ENCODE results near the gene CHRDL2.
"Not testable (repeated sequence)": the region's sequence is repeated elsewhere in the genome, so short reads cannot be mapped to it uniquely, and the experiment has no call there.

Gene CHRDL2

DNA sequence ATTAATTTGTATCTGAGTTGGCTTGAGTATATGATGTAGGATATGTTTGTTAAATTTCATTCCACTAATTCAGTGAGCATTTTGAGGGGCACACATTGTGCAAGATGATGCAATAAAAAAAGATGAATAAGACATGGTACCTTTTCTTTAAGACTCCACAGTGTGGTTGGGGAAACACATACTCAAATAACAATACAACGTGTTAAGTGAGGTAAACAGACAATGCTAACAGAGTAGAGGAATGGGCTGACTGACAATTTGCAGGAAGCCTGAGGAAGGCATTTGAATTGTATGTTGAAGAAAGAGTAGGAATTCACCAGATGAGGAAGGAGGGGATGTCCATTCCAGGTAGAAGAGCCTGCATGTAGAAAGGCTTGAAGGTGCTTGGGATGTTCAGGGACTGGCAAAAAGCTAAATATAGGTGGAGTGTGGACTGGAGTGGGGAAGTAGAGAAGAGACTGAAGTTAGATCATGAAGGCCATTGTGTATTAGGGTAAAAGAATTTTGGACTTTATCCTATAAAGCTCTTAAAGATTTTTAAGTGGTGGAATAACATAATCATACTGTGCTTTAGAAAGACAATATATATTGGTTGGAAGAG is 24.3 kb upstream of the CHRDL2 start:
- DNase-seq (ENCODE audit: low spot score), result no peak
- H3K36me3 ChIP-seq (ENCODE audit: low read depth), result no peaks in the 10 kb centered on the region
- ATAC-seq (ENCODE audit: low read depth), result peak; percentile 24; the same call in 2 of the 3 replicates
- H3K27me3 ChIP-seq (ENCODE audit: insufficient read depth, poor library complexity, severe bottlenecking), result no peaks in the 10 kb centered on the region
- peak overlapping the region; percentile 95 for H3K27ac ChIP-seq (ENCODE audit: poor library complexity, severe bottlenecking)
- peaks cover 30% of the 10 kb centered on the region for H3K4me1 ChIP-seq (ENCODE audit: insufficient read depth, poor library complexity, severe bottlenecking)
- TF ChIP-seq, protein P1, sequence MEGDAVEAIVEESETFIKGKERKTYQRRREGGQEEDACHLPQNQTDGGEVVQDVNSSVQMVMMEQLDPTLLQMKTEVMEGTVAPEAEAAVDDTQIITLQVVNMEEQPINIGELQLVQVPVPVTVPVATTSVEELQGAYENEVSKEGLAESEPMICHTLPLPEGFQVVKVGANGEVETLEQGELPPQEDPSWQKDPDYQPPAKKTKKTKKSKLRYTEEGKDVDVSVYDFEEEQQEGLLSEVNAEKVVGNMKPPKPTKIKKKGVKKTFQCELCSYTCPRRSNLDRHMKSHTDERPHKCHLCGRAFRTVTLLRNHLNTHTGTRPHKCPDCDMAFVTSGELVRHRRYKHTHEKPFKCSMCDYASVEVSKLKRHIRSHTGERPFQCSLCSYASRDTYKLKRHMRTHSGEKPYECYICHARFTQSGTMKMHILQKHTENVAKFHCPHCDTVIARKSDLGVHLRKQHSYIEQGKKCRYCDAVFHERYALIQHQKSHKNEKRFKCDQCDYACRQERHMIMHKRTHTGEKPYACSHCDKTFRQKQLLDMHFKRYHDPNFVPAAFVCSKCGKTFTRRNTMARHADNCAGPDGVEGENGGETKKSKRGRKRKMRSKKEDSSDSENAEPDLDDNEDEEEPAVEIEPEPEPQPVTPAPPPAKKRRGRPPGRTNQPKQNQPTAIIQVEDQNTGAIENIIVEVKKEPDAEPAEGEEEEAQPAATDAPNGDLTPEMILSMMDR (IDR thresholded peaks at IDR 0.05; ENCODE audit: poor library complexity, severe bottlenecking), result no peak
- H3K9me3 ChIP-seq (ENCODE audit: severe bottlenecking), result no peaks in the 10 kb centered on the region
- H3K4me3 ChIP-seq (ENCODE audit: severe bottlenecking), result no peak overlapping the region

DNA sequence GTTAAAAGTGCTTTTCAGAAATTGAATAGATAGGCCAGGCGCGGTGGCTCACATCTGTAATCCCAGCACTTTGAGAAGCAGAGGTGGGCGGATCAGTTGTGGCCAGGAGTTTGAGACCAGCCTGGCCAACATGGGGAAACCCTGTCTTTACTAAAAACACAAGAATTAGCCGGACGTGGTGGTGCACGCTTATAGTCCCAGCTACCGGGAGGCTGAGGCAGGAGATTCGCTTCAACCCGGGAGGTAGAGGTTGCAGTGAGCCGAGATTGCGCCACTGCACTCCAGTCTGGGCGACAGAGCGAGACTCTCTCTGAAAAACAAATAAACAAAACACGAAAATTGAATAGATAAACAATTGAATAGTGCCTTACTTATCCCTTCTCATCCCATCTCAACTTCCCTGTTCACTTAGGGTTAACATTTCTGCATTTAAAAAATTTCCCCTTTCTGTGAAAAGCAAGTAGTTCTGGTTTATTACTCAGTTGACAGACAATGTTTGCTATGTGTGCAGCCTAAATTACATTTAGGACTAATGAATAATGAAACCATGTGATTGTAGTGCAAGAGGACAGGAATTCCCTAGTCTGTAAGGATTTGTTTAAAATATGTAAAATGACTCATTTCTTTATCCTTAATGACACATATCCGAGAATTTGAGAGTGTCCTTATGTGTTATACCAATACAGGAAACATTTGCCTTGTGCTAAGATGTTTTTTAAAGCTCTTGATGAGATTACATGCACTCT is 23.5 kb upstream of the CHRDL2 start:
- TF ChIP-seq, protein P1 (IDR thresholded peaks at IDR 0.05; ENCODE audit: poor library complexity, severe bottlenecking), result no peak
- H3K4me1 ChIP-seq (ENCODE audit: insufficient read depth, poor library complexity, severe bottlenecking), result peaks cover 32% of the 10 kb centered on the region
- ATAC-seq (ENCODE audit: low read depth) (peak; percentile 93), DNase-seq (ENCODE audit: low spot score) (no peak)
- no peaks in the 10 kb centered on the region for H3K27me3 ChIP-seq (ENCODE audit: insufficient read depth, poor library complexity, severe bottlenecking)
- no peaks in the 10 kb centered on the region for H3K9me3 ChIP-seq (ENCODE audit: severe bottlenecking)
- H3K4me3 ChIP-seq (ENCODE audit: severe bottlenecking), result peak overlapping the region; percentile 14
- peak overlapping the region; percentile 95 for H3K27ac ChIP-seq (ENCODE audit: poor library complexity, severe bottlenecking)
- H3K36me3 ChIP-seq (ENCODE audit: low read depth), result no peaks in the 10 kb centered on the region

DNA sequence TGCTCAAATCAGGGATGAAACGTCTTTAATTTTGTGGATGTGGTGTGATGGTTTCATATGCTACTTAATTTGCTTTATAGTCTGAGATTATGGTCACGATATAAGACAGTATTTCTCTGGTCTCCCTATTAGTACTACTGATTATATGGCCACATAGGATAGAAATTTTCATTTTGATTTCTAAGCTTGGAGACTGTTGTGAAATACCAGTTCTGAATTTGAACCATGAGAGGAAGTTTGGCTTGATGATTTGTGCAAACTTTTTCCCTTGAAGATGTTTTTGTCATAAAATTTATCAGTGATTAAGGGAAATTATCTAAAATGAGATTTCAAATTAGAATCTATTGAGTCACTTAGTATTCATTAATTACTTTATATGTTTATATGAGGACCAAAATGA is 20.1 kb upstream of the CHRDL2 start:
- H3K4me3 ChIP-seq (ENCODE audit: severe bottlenecking), result no peak overlapping the region
- ATAC-seq (ENCODE audit: low read depth), result no peak
- no peaks in the 10 kb centered on the region for H3K9me3 ChIP-seq (ENCODE audit: severe bottlenecking)
- H3K27ac ChIP-seq (ENCODE audit: poor library complexity, severe bottlenecking), result no peak overlapping the region
- no peak for DNase-seq (ENCODE audit: low spot score)
- no peaks in the 10 kb centered on the region for H3K36me3 ChIP-seq (ENCODE audit: low read depth)
- no peaks in the 10 kb centered on the region for H3K27me3 ChIP-seq (ENCODE audit: insufficient read depth, poor library complexity, severe bottlenecking)
- peaks cover 32% of the 10 kb centered on the region for H3K4me1 ChIP-seq (ENCODE audit: insufficient read depth, poor library complexity, severe bottlenecking)
- TF ChIP-seq, protein P1 (IDR thresholded peaks at IDR 0.05; ENCODE audit: poor library complexity, severe bottlenecking), result no peak

DNA sequence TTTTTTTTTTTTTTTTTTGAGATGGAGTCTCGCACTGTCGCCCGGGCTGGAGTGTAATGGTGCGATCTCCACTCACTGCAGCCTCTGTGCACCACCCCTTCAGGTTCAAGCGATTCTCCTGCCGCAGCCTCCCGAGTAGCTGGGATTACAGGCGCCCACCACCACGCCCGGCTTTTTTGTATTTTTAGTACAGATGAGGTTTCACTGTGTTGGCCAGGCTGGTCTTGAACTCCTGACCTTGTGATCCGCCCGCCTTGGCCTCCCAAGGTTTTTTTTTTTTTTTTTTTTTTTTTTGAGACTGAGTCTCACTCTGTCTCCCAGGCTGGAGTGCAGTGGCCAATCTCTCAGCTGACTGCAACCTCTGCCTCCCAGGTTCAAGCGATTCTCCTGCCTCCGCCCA is 19.4 kb upstream of the CHRDL2 start:
- not testable (repeated sequence) for H3K36me3 ChIP-seq (ENCODE audit: low read depth); H3K27ac ChIP-seq (ENCODE audit: poor library complexity, severe bottlenecking); DNase-seq (ENCODE audit: low spot score); ATAC-seq (ENCODE audit: low read depth); H3K27me3 ChIP-seq (ENCODE audit: insufficient read depth, poor library complexity, severe bottlenecking); H3K4me3 ChIP-seq (ENCODE audit: severe bottlenecking); H3K9me3 ChIP-seq (ENCODE audit: severe bottlenecking)
- peaks cover 28% of the 10 kb centered on the region for H3K4me1 ChIP-seq (ENCODE audit: insufficient read depth, poor library complexity, severe bottlenecking)

DNA sequence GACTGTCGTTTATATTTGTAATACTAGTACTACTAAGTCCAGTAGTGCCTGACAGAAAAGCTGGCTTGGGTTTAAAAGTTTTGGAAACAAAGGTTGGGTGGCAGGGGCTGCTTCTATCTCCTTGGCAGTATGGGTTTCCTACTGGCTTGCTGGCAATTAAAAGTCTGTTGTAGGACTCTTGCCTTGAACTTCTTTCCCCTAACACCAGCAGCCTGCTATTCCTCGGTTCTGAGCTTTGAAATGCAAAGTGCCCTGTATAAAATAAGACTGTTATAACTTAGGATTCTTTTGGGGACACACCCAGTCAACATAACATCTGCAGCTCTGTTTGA is 18.7 kb upstream of the CHRDL2 start:
- no peak for DNase-seq (ENCODE audit: low spot score)
- H3K9me3 ChIP-seq (ENCODE audit: severe bottlenecking), result no peaks in the 10 kb centered on the region
- H3K4me3 ChIP-seq (ENCODE audit: severe bottlenecking), result peak overlapping the region; percentile 94
- TF ChIP-seq, protein P1 (IDR thresholded peaks at IDR 0.05; ENCODE audit: poor library complexity, severe bottlenecking), result no peak
- H3K4me1 ChIP-seq (ENCODE audit: insufficient read depth, poor library complexity, severe bottlenecking), result peaks cover 22% of the 10 kb centered on the region
- peak overlapping the region; percentile 81 for H3K27ac ChIP-seq (ENCODE audit: poor library complexity, severe bottlenecking)
- no peaks in the 10 kb centered on the region for H3K36me3 ChIP-seq (ENCODE audit: low read depth)
- H3K27me3 ChIP-seq (ENCODE audit: insufficient read depth, poor library complexity, severe bottlenecking), result no peaks in the 10 kb centered on the region
- no peak for ATAC-seq (ENCODE audit: low read depth)
